Large intestine (tissue), 3 donors: Measurements from ENCODE around the gene IGF1R. TPM values are rescaled to one million over a fixed set of nuclear protein-coding genes. Genes with fewer than 3 reads are reported as not detected.

Experiments
- DNase-seq, 2 donors: peaks; one replicate each; pipeline versions ENCODE4 v3.0.0 to v3.0.0-alpha.2; 2013
- H3K27ac ChIP-seq: one replicate; pipeline ENCODE4 v1.5.1; 2013; ENCODE audit warnings: low read length
- H3K27me3 ChIP-seq: 2 replicates; pipeline ENCODE4 v1.6.1; 2013; ENCODE audit warnings: low read length; ENCODE audit not compliant: control insufficient read depth, insufficient read depth
- H3K36me3 ChIP-seq: 2 replicates; pipeline ENCODE4 v1.6.1; 2013; ENCODE audit warnings: low read length; ENCODE audit not compliant: control insufficient read depth, insufficient read depth
- H3K4me1 ChIP-seq: one replicate; pipeline ENCODE4 v1.6.1; 2013; ENCODE audit warnings: low read length; ENCODE audit not compliant: control insufficient read depth, insufficient read depth
- H3K4me3 ChIP-seq: one replicate; pipeline ENCODE4 v1.5.1; 2013; ENCODE audit warnings: low read length
- H3K9me3 ChIP-seq: one replicate; pipeline ENCODE4 v1.6.1; 2013; ENCODE audit warnings: mild to moderate bottlenecking, low read depth, low read length, moderate library complexity; ENCODE audit not compliant: control insufficient read depth
- WGBS: methylation state at CpG from one replicate; pipeline ENCODE4 v1.1.5; 2013; ENCODE audit warnings: low lambda C conversion rate; ENCODE audit not compliant: insufficient coverage; 5-methylcytosine and 5-hydroxymethylcytosine counted together
- polyA plus RNA-seq: library from polyadenylated mRNA; unstranded; fragments of 120-200 nt; gene quantifications from one replicate; pipeline ENCODE4 v1.2.1, GENCODE V29; 2013

IGF1R gene
- polyA plus RNA-seq, 1 donor = 22.5 TPM

- DNase-seq = peak; percentile 33 to 56
Measured at GRCh38 chr15:98671060-98672008, 23.0 kb downstream of the IGF1R start.

GRCh38 chr15:98673133-98673532 is 24.8 kb downstream of the IGF1R start:
- Histone ChIP-seq H3K4me1 (peaks cover 7% of the 10 kb centered on the region), H3K36me3 (peaks cover 2% of the 10 kb centered on the region), H3K9me3 (no peaks in the 10 kb centered on the region), H3K27ac (no peak overlapping the region), H3K4me3 (no peak overlapping the region), H3K27me3 (no peaks in the 10 kb centered on the region)
- WGBS = no CpG with 5 or more reads among the region's 4 CpGs
- no peak for DNase-seq

More at GRCh38 chr15:98671060-98672008, 23.0 kb downstream of the IGF1R start:
- H3K27ac ChIP-seq = peak overlapping the region; percentile 24
- H3K4me3 ChIP-seq = no peak overlapping the region
- H3K4me1 ChIP-seq = peaks cover 7% of the 10 kb centered on the region
- peaks cover 2% of the 10 kb centered on the region for H3K36me3 ChIP-seq
- H3K9me3 ChIP-seq = no peaks in the 10 kb centered on the region
- H3K27me3 ChIP-seq = no peaks in the 10 kb centered on the region
- no CpG with 5 or more reads among the region's 6 CpGs for WGBS

GRCh38 chr15:98674336-98674735 is 26.0 kb downstream of the IGF1R start:
- peak; percentile 56 to 81 for DNase-seq
- no peaks in the 10 kb centered on the region for H3K36me3 ChIP-seq
- no peaks in the 10 kb centered on the region for H3K9me3 ChIP-seq
- 62% methylated on average over 2 of the region's 9 CpGs for WGBS
- H3K27ac ChIP-seq = no peak overlapping the region
- H3K4me1 ChIP-seq = peaks cover 7% of the 10 kb centered on the region
- H3K27me3 ChIP-seq = no peaks in the 10 kb centered on the region
- H3K4me3 ChIP-seq = no peak overlapping the region

- no CpG with 5 or more reads among the region's 7 CpGs for WGBS
- H3K4me3 ChIP-seq = no peak overlapping the region
- H3K9me3 ChIP-seq = no peaks in the 10 kb centered on the region
- no peak for DNase-seq
- H3K4me1 ChIP-seq = no peaks in the 10 kb centered on the region
- H3K36me3 ChIP-seq = no peaks in the 10 kb centered on the region
- no peak overlapping the region for H3K27ac ChIP-seq
- H3K27me3 ChIP-seq = no peaks in the 10 kb centered on the region
Measured at GRCh38 chr15:98676586-98677270, 28.4 kb downstream of the IGF1R start.

GRCh38 chr15:98677345-98678059 is 29.2 kb downstream of the IGF1R start:
- WGBS = 83% methylated on average over 1 of the region's 5 CpGs
- no peak overlapping the region for H3K4me3 ChIP-seq
- H3K36me3 ChIP-seq = no peaks in the 10 kb centered on the region
- H3K9me3 ChIP-seq = no peaks in the 10 kb centered on the region
- no peaks in the 10 kb centered on the region for H3K4me1 ChIP-seq
- no peaks in the 10 kb centered on the region for H3K27me3 ChIP-seq
- no peak for DNase-seq
- no peak overlapping the region for H3K27ac ChIP-seq

DNA sequence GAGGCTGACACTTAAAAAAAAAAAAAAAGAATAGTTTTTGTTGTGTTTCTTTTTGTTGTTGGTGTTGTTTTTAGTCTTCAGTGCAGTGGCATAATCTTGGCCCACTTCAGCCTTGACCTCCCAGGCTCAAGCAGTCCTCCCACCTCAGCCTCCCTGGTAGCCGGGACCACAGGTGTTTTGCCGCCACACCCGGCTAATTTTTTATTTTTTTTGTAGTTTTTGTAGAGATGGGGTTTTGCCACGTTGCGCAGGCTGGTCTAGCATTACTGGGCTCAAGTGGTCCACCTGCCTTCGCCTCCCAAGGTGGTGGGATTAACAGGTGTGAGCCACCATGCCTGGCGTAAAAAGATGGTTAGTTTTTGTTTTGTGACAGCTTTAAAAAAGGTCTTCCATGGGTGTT is 30.1 kb downstream of the IGF1R start:
- no peaks in the 10 kb centered on the region for H3K9me3 ChIP-seq
- DNase-seq = no peak
- H3K27me3 ChIP-seq = no peaks in the 10 kb centered on the region
- H3K4me3 ChIP-seq = no peak overlapping the region
- H3K27ac ChIP-seq = no peak overlapping the region
- no peaks in the 10 kb centered on the region for H3K4me1 ChIP-seq
- H3K36me3 ChIP-seq = no peaks in the 10 kb centered on the region
- WGBS = 92% methylated on average over 2 of the region's 7 CpGs

- DNase-seq = no peak
- Histone ChIP-seq H3K9me3 (no peaks in the 10 kb centered on the region), H3K4me1 (peaks cover 2% of the 10 kb centered on the region), H3K27me3 (no peaks in the 10 kb centered on the region), H3K27ac (no peak overlapping the region), H3K36me3 (no peaks in the 10 kb centered on the region), H3K4me3 (no peak overlapping the region)
- no CpG with 5 or more reads among the region's 7 CpGs for WGBS
Measured at GRCh38 chr15:98681061-98681460, 32.7 kb downstream of the IGF1R start.

- Histone ChIP-seq H3K27ac (no peak overlapping the region), H3K9me3 (no peaks in the 10 kb centered on the region), H3K4me1 (peaks cover 2% of the 10 kb centered on the region), H3K4me3 (no peak overlapping the region), H3K27me3 (no peaks in the 10 kb centered on the region), H3K36me3 (no peaks in the 10 kb centered on the region)
- no peak for DNase-seq
- WGBS = no CpG with 5 or more reads among the region's 9 CpGs
Measured at GRCh38 chr15:98682992-98683701, 34.8 kb downstream of the IGF1R start.

GRCh38 chr15:98683831-98684230 is 35.5 kb downstream of the IGF1R start:
- Histone ChIP-seq H3K27ac (no peak overlapping the region), H3K9me3 (no peaks in the 10 kb centered on the region), H3K4me3 (no peak overlapping the region), H3K36me3 (no peaks in the 10 kb centered on the region), H3K27me3 (no peaks in the 10 kb centered on the region), H3K4me1 (peaks cover 2% of the 10 kb centered on the region)
- WGBS = no CpG with 5 or more reads among the region's 5 CpGs
- DNase-seq = no peak

DNA sequence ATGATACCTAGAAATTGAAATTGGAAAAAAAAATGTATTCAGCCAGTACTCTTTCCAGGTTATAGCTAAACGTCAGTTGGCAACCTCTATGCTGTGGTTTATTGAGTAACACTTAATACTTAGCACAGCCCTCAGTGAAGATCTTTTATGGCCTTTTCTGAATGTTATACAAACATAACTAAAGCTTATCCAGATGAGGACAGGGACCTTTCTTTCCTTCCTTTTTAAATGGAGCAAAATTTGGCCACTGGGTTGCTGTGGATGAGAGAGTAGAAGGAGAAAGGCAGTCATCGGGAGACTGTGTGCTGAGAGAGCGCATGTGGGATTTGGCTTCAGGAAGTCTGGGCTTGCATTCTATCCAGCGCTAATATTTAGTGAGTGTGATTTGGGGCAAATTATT is 36.1 kb downstream of the IGF1R start:
- Histone ChIP-seq H3K4me1 (peaks cover 2% of the 10 kb centered on the region), H3K27me3 (no peaks in the 10 kb centered on the region), H3K36me3 (no peaks in the 10 kb centered on the region), H3K9me3 (no peaks in the 10 kb centered on the region), H3K4me3 (no peak overlapping the region), H3K27ac (no peak overlapping the region)
- DNase-seq = no peak
- WGBS = 20% methylated on average over 1 of the region's 4 CpGs
